GM12878 (cell line): ENCODE data around the gene NPC2. TPM values are rescaled to one million over a fixed set of nuclear protein-coding genes. Genes with fewer than 3 reads are reported as not detected.

Experiments
- ATAC-seq: fragments of 200-7000 bp; cut with Tn5 transposase; 3 replicates; pipeline ENCODE4 v1.9.1; 2020; ENCODE audit warnings: mild to moderate bottlenecking, moderate library complexity
- BruUV-seq: library from RNA; stranded (reverse); fragments of 400-500 nt; replicated peaks from 2 replicates; lab custom pipeline; 2021; lab: Mats Ljungman, UMichigan
- CTCF ChIA-PET: fragments of 300-600 bp; sonication (Branson Sonifier 250); formaldehyde crosslinking; extraction: SDS; loops from one replicate; lab custom pipeline; 2021; ENCODE audit warnings: inconsistent platforms; lab: Yijun Ruan, JAX
- POLR2A ChIA-PET: fragments of 350-600 bp; formaldehyde crosslinking; extraction: SDS; loops from one replicate; lab custom pipeline; 2021; ENCODE audit warnings: inconsistent platforms; lab: Charles Lee
- RAD21 ChIA-PET: fragments of 300-600 bp; sonication (Branson Sonifier 250); formaldehyde crosslinking; loops from one replicate; lab custom pipeline; 2023; ENCODE audit warnings: antibody characterized with exemption; ENCODE audit not compliant: unreplicated experiment; lab: Charles Lee
- SMC1A ChIA-PET: fragments of 300-600 bp; sonication (Branson Sonifier 250); formaldehyde crosslinking; loops from one replicate; lab custom pipeline; 2023; ENCODE audit not compliant: unreplicated experiment, uncharacterized antibody; lab: Charles Lee
- DNase-seq: peaks from one replicate; pipeline ENCODE4 v3.0.0-alpha.2; 2011; ENCODE audit warnings: low read depth, low spot score
- FAIRE-seq: peaks from 3 replicates; lab custom pipeline; 2011; peaks lifted over from hg19 to GRCh38; lab: Jason Lieb, UNC
- H2AFZ ChIP-seq: 2 replicates; pipeline ENCODE4 v1.6.0; 2011; ENCODE audit warnings: low read depth, low read length, control low read depth; ENCODE audit not compliant: control insufficient read depth
- H3K27ac ChIP-seq: 2 replicates; pipeline ENCODE4 v1.5.1; 2011; ENCODE audit warnings: control low read depth; ENCODE audit not compliant: control insufficient read depth, insufficient read depth
- H3K27me3 ChIP-seq, 2 experiments: replicated peaks in 1 of 2; 2 replicates each; pipeline versions ENCODE4 v1.6.0 to v1.6.1; 2011; ENCODE audit warnings: low read length in 1 of 2; ENCODE audit not compliant: control insufficient read depth in 2 of 2, insufficient read depth in 2 of 2
- H3K36me3 ChIP-seq, 2 experiments: 2 replicates each; pipeline ENCODE4 v1.5.1; 2011; ENCODE audit warnings: low read length in 1 of 2; ENCODE audit not compliant: control insufficient read depth in 2 of 2, insufficient read depth in 2 of 2
- H3K4me1 ChIP-seq: 2 replicates; pipeline ENCODE4 v1.6.1; 2011; ENCODE audit warnings: mild to moderate bottlenecking, low read length, moderate library complexity, mixed read lengths; ENCODE audit not compliant: control insufficient read depth, insufficient read depth
- H3K4me2 ChIP-seq: 2 replicates; pipeline ENCODE4 v1.6.0; 2011; ENCODE audit warnings: control low read depth; ENCODE audit not compliant: control insufficient read depth, insufficient read depth
- H3K4me3 ChIP-seq: fragments of 200-600 bp; sonication (generic); 2 replicates; pipeline ENCODE4 v1.5.1; 2016
- H3K79me2 ChIP-seq: 2 replicates; pipeline ENCODE4 v1.6.0; 2011; ENCODE audit warnings: low read length; ENCODE audit not compliant: control insufficient read depth, insufficient read depth
- H3K9ac ChIP-seq: 2 replicates; pipeline ENCODE4 v1.8.0; 2011; ENCODE audit warnings: low read length, control low read depth, mixed read lengths; ENCODE audit not compliant: control insufficient read depth, insufficient read depth
- H3K9me3 ChIP-seq: replicated peaks from 3 replicates; pipeline ENCODE4 v1.5.1; 2011; ENCODE audit warnings: mild to moderate bottlenecking, low read length; ENCODE audit not compliant: control insufficient read depth, insufficient read depth
- H4K20me1 ChIP-seq: 2 replicates; pipeline ENCODE4 v1.6.0; 2011; ENCODE audit not compliant: control insufficient read depth, insufficient read depth
- CREB1 ChIP-seq: IDR thresholded peaks from 2 replicates; pipeline ENCODE4 v1.6.1; 2012; ENCODE audit warnings: low read depth, mild to moderate bottlenecking, inconsistent platforms
- ESRRA ChIP-seq: IDR thresholded peaks from 2 replicates; pipeline ENCODE4 v1.6.1; 2012; ENCODE audit warnings: mild to moderate bottlenecking, low read length, improper control_type of control experiment
- HDGF ChIP-seq: fragments of 450-650 bp; IDR thresholded peaks from 2 replicates; pipeline ENCODE4 v1.6.1; 2016; ENCODE audit warnings: antibody characterized with exemption
- MEF2A ChIP-seq: IDR thresholded peaks from 2 replicates; pipeline ENCODE4 v1.6.1; 2011; ENCODE audit warnings: low read depth, mild to moderate bottlenecking, low read length, moderate library complexity; ENCODE audit not compliant: insufficient read depth
- RB1 ChIP-seq: fragments of 450-650 bp; formaldehyde crosslinking; IDR thresholded peaks from 2 replicates; pipeline ENCODE4 v1.6.1; 2017; ENCODE audit warnings: mild to moderate bottlenecking, borderline replicate concordance
- ZNF274 ChIP-seq: IDR thresholded peaks from one replicate; pipeline ENCODE4 v1.8.0; 2011; ENCODE audit not compliant: insufficient read length, insufficient read depth
- WGBS: methylation state at CpG from one replicate; pipeline ENCODE4 v1.1.6; 2016; ENCODE audit warnings: low lambda C conversion rate; ENCODE audit not compliant: insufficient replicate concordance, insufficient coverage; ENCODE audit errors: missing lambda C conversion rate; 5-methylcytosine and 5-hydroxymethylcytosine counted together
- in situ Hi-C: fragments of 300-500 bp; cut with MboI; formaldehyde crosslinking; loops from 9 replicates; pipeline ENCODE4 v1.14.3; 2018; ENCODE audit warnings: mixed read lengths
- intact Hi-C: fragments of 100-400 bp; cut with micrococcal nuclease; formaldehyde crosslinking; loops from one replicate; pipeline ENCODE4 v1.14.2; 2022; ENCODE audit not compliant: unreplicated experiment
- polyA plus RNA-seq, 11 experiments: library from polyadenylated mRNA; depleted of rRNA in 4 of 11; unstranded in 6 of 11; stranded (reverse) in 5 of 11; fragments of >200 nt; fragmentation: Nextera tagmentation in 4 of 11; fragmentation: Illumina TruSeq in 1 of 11; extraction: Ambion mirVana in 4 of 11; extraction: Trizol in 1 of 11; gene quantifications; 1 replicate in 1 of 11; 2 replicates in 10 of 11; pipeline versions ENCODE4 v1.2.1 to v1.2.3, GENCODE V29; 2011 to 2016; ENCODE audit warnings: inconsistent platforms in 2 of 11, missing spikeins in 2 of 11, low read depth in 1 of 11
- total RNA-seq, 4 experiments: library from RNA; depleted of rRNA in 3 of 4; stranded (reverse); fragments of >200 nt in 3 of 4; fragmentation: Illumina TruSeq in 1 of 4; extraction: Trizol in 1 of 4; gene quantifications; 2 replicates each; pipeline versions ENCODE4 v1.2.1 to v1.2.3, GENCODE V29; 2013 to 2021
- TF ChIP-seq, protein P1 (sequence below): fragments of 150-350 bp; IDR thresholded peaks from 2 replicates; pipeline ENCODE4 v1.6.1; 2016; ENCODE audit warnings: low read depth, low read length

NPC2 gene
- total and polyA plus RNA-seq, 10 of the 15 experiments (the other 5 are each of a cell fraction or from before 2014, with no cell fraction given), result 29.5 to 109 (median 59.1) TPM

DNA sequence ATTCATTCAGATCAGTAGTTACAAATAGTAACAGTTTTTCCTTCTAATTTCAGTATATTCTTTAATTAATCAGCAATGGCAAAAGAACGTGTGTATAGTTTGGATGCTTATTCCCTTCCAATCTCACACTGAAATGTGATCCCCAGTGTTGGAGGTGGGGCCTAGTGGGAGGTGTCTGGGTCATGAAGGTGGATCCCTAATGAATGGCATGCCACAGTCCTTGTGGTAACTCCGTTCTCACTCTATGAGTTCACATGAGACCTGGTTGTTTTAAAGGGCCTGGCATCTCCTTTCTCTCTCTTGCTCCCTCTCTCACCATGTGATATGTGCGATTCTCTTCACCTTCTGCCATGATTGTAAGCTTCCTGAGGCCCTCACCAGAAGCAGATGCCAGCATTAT, 48.2 kb downstream of the NPC2 start:
- TF ChIP-seq HDGF, result no peak
- TF ChIP-seq RB1, result no peak
- TF ChIP-seq CREB1, result no peak
- TF ChIP-seq ZNF274, result no peak
- no peak for TF ChIP-seq MEF2A
- TF ChIP-seq, protein P1, sequence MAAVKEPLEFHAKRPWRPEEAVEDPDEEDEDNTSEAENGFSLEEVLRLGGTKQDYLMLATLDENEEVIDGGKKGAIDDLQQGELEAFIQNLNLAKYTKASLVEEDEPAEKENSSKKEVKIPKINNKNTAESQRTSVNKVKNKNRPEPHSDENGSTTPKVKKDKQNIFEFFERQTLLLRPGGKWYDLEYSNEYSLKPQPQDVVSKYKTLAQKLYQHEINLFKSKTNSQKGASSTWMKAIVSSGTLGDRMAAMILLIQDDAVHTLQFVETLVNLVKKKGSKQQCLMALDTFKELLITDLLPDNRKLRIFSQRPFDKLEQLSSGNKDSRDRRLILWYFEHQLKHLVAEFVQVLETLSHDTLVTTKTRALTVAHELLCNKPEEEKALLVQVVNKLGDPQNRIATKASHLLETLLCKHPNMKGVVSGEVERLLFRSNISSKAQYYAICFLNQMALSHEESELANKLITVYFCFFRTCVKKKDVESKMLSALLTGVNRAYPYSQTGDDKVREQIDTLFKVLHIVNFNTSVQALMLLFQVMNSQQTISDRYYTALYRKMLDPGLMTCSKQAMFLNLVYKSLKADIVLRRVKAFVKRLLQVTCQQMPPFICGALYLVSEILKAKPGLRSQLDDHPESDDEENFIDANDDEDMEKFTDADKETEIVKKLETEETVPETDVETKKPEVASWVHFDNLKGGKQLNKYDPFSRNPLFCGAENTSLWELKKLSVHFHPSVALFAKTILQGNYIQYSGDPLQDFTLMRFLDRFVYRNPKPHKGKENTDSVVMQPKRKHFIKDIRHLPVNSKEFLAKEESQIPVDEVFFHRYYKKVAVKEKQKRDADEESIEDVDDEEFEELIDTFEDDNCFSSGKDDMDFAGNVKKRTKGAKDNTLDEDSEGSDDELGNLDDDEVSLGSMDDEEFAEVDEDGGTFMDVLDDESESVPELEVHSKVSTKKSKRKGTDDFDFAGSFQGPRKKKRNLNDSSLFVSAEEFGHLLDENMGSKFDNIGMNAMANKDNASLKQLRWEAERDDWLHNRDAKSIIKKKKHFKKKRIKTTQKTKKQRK, result no peak
- TF ChIP-seq ESRRA, result no peak
- Histone ChIP-seq H3K36me3 (no peaks in the 10 kb centered on the region), H3K4me3 (no peak overlapping the region), H3K9me3 (no peaks in the 10 kb centered on the region; the same call in 2 of the 3 replicates), H3K9ac (no peak overlapping the region), H3K27ac (no peak overlapping the region), H3K79me2 (no peaks in the 10 kb centered on the region), H2AFZ (no peak overlapping the region), H3K4me2 (no peak overlapping the region), H3K4me1 (no peaks in the 10 kb centered on the region), H4K20me1 (no peaks in the 10 kb centered on the region), H3K27me3 (no peaks in the 10 kb centered on the region; a peak in 1 of 4 replicates)
- ChIA-PET CTCF (no interaction called here), POLR2A (no interaction called here), SMC1A (no interaction called here), RAD21 (no interaction called here)
- intact Hi-C loops (no loop called here), in situ Hi-C loops (no loop called here)
- DNase-seq (no peak), FAIRE-seq (no peak), ATAC-seq (no peak)
- WGBS, result 13% methylated on average over 3 of the region's 3 CpGs
- BruUV-seq, result no TSS peak
